HepG2 (cell line): ENCODE data around the gene ZMIZ1. TPM values are rescaled to one million over a fixed set of nuclear protein-coding genes. Genes with fewer than 3 reads are reported as not detected.
A peak's percentile ranks its signal among the peaks of the same experiment; 100 is the strongest.

Source experiments
- CBFB ChIP-seq: sonication (generic); formaldehyde crosslinking; IDR thresholded peaks from 2 replicates; pipeline ENCODE4 v1.4.0; 2020; ENCODE audit warnings: missing genetic modification reagents
- DPF2 ChIP-seq: sonication (generic); formaldehyde crosslinking; IDR thresholded peaks from 2 replicates; pipeline ENCODE4 v1.4.0; 2020; ENCODE audit warnings: mild to moderate bottlenecking, low read depth, missing genetic modification reagents, borderline replicate concordance
- FOXA3 ChIP-seq: IDR thresholded peaks from 2 replicates; pipeline ENCODE4 v1.6.1; 2016; ENCODE audit warnings: missing genetic modification reagents, missing compliant biosample characterization
- GATAD2A ChIP-seq: IDR thresholded peaks from 2 replicates; pipeline ENCODE4 v1.6.1; 2016
- GTF2F1 ChIP-seq: fragments of 150-350 bp; IDR thresholded peaks from 2 replicates; pipeline ENCODE4 v1.6.1; 2014; ENCODE audit warnings: low read length
- HNRNPL ChIP-seq: fragments of 200-400 bp; formaldehyde crosslinking; IDR thresholded peaks from 2 replicates; pipeline ENCODE4 v1.6.1; 2017; ENCODE audit warnings: mild to moderate bottlenecking, low read depth, low read length
- KLF12 ChIP-seq: sonication (generic); formaldehyde crosslinking; IDR thresholded peaks from 2 replicates; pipeline ENCODE4 v1.4.0; 2020; ENCODE audit warnings: missing genetic modification reagents, borderline replicate concordance
- LCORL ChIP-seq, 2 experiments: fragments of 450-650 bp in 1 of 2; sonication (generic) in 1 of 2; formaldehyde crosslinking in 1 of 2; IDR thresholded peaks; 2 replicates each; pipeline versions ENCODE4 v1.5.0 to v1.6.1; 2017 to 2020; ENCODE audit warnings: antibody characterized with exemption in 1 of 2, missing genetic modification reagents in 1 of 2
- MYC ChIP-seq: sonication (generic); formaldehyde crosslinking; IDR thresholded peaks from 2 replicates; pipeline ENCODE4 v1.9.0; 2021; ENCODE audit warnings: missing genetic modification reagents, borderline replicate concordance
- RXRB ChIP-seq: IDR thresholded peaks from 2 replicates; pipeline ENCODE4 v1.6.1; 2016; ENCODE audit warnings: borderline replicate concordance, missing genetic modification reagents, missing compliant biosample characterization
- SMC3 ChIP-seq: IDR thresholded peaks from 2 replicates; pipeline ENCODE4 v1.6.1; 2011; ENCODE audit warnings: low read length, improper control_type of control experiment
- TGIF2 ChIP-seq: IDR thresholded peaks from 2 replicates; pipeline ENCODE4 v1.6.1; 2016; ENCODE audit warnings: control low read depth, missing compliant biosample characterization
- ZBTB7B ChIP-seq: sonication (generic); formaldehyde crosslinking; IDR thresholded peaks from 2 replicates; pipeline ENCODE4 v1.4.0; 2020; ENCODE audit warnings: missing genetic modification reagents
- ZMYM4 ChIP-seq: sonication (generic); formaldehyde crosslinking; IDR thresholded peaks from 2 replicates; pipeline ENCODE4 v1.8.1; 2023; ENCODE audit warnings: mild to moderate bottlenecking, missing genetic modification reagents
- ZNF331 ChIP-seq: sonication (generic); formaldehyde crosslinking; IDR thresholded peaks from 2 replicates; pipeline ENCODE4 v1.4.0; 2020; ENCODE audit warnings: missing genetic modification reagents
- ZNF501 ChIP-seq: sonication (generic); formaldehyde crosslinking; IDR thresholded peaks from 2 replicates; pipeline ENCODE4 v1.5.1; 2020; ENCODE audit warnings: mild to moderate bottlenecking, moderate library complexity, missing genetic modification reagents
- ZNF646 ChIP-seq: sonication (generic); formaldehyde crosslinking; IDR thresholded peaks from 2 replicates; pipeline ENCODE4 v1.9.0; 2021; ENCODE audit warnings: mild to moderate bottlenecking, missing genetic modification reagents
- ZNF709 ChIP-seq: sonication (generic); formaldehyde crosslinking; IDR thresholded peaks from 2 replicates; pipeline ENCODE4 v1.5.0; 2020; ENCODE audit warnings: mild to moderate bottlenecking, missing genetic modification reagents
- ZSCAN21 ChIP-seq: sonication (generic); formaldehyde crosslinking; IDR thresholded peaks from 2 replicates; pipeline ENCODE4 v1.8.0; 2022; ENCODE audit warnings: mild to moderate bottlenecking, missing genetic modification reagents, moderate library complexity, borderline replicate concordance
- polyA plus RNA-seq, 8 experiments: library from polyadenylated mRNA; depleted of rRNA in 3 of 8; stranded (reverse) in 7 of 8; unstranded in 1 of 8; fragments of >200 nt; fragmentation: Illumina TruSeq in 4 of 8; extraction: Trizol in 4 of 8; gene quantifications; 2 replicates each; pipeline versions ENCODE4 v1.2.1 to v1.2.3, GENCODE V29; 2011 to 2016; ENCODE audit warnings: low read depth in 4 of 8, missing spikeins in 1 of 8, mixed read lengths in 1 of 8; ENCODE audit not compliant: insufficient read depth in 1 of 8
- total RNA-seq, 5 experiments: library from RNA; depleted of rRNA; stranded (reverse); fragments of >200 nt; fragmentation: Illumina TruSeq; extraction: Trizol; gene quantifications; 2 replicates each; pipeline ENCODE4 v1.2.3, GENCODE V29; 2016; ENCODE audit warnings: low read depth in 1 of 5
- TF ChIP-seq, protein P1 (sequence below): sonication (generic); formaldehyde crosslinking; IDR thresholded peaks from 2 replicates; pipeline ENCODE4 v1.9.0; 2022; ENCODE audit warnings: missing genetic modification reagents, mild to moderate bottlenecking, borderline replicate concordance

Gene ZMIZ1
- total and polyA plus RNA-seq, 2 of the 13 experiments (the other 11 are each of a cell fraction or from before 2014, with no cell fraction given) = 5.3 to 10.2 TPM

DNA sequence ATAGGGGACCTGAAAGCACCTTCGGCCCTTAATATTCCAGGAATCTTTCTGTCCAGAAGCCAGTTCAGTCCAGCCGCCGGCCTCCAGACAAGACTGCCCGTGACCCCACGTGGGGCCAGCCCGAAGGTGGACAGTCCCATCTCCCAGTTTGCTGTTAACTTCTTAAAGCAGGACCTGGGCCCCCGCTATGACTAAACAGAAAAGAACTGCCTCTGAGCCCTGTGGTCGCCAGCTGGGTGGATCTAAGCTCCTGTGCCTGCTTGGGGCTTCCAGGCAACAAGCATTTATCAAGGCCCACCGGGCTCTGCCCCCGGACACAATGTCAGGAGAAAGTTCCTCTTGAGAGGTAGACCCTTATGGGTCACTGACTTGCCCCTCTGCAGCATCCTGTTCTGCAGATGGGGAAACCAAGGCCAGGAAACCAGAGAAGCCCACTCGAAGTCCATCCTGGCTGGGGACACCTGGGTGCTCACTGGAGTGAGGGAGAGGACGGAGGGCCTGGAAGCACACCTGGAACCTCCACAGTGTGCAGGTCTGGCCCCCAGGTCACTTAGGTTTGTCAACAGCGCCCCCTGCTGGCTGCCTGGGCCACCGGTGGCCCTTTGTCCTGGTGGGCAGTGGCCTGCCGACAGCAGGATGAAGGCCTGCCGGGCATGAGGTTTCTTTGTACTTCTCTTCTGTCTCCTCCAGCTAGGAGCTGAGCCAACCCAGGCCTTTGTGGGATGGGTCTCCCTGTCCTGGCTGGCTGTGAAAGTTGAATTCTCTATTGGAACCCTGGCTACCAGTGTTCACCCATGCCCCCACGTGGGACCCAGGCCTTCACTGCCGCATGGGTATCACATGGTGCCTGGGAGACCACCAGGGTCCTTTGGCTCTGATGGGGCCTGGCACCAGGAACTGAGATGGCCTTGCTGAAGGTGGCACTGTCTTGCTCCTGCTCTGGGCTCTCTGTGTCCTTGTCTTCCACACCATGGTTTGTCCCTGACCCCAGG lies 128.0 kb downstream of the ZMIZ1 start (continued):
- TF ChIP-seq TGIF2 (no peak), DPF2 (CRISPR knock-in tag) (no peak), ZNF709 (CRISPR knock-in tag) (peak; percentile 35; the same call in 1 of the 2 replicates), GATAD2A (CRISPR knock-in tag) (0 out of 2 replicates have a peak, but pooled peaks have one; percentile 28), MYC (peak; percentile 10; the same call in 1 of the 2 replicates), ZBTB7B (CRISPR knock-in tag) (0 out of 2 replicates have a peak, but pooled peaks have one; percentile 41), RXRB (CRISPR knock-in tag) (0 out of 2 replicates have a peak, but pooled peaks have one; percentile 12), FOXA3 (CRISPR knock-in tag) (0 out of 2 replicates have a peak, but pooled peaks have one; percentile 8), LCORL (IDR thresholded peaks at IDR 0.05) (no peak), LCORL (CRISPR knock-in tag; IDR thresholded peaks at IDR 0.05) (0 out of 2 replicates have a peak, but pooled peaks have one; percentile 29), ZNF331 (CRISPR knock-in tag) (0 out of 2 replicates have a peak, but pooled peaks have one; percentile 30), GTF2F1 (no peak), ZNF646 (0 out of 2 replicates have a peak, but pooled peaks have one; percentile 13), ZMYM4 (CRISPR knock-in tag) (no peak), ZSCAN21 (CRISPR knock-in tag) (0 out of 2 replicates have a peak, but pooled peaks have one; percentile 48), KLF12 (CRISPR knock-in tag) (no peak), SMC3 (peak; percentile 35; the same call in 1 of the 2 replicates), ZNF501 (CRISPR knock-in tag) (peak; percentile 68), CBFB (CRISPR knock-in tag) (0 out of 2 replicates have a peak, but pooled peaks have one; percentile 24), HNRNPL (0 out of 2 replicates have a peak, but pooled peaks have one; percentile 35)
- TF ChIP-seq, protein P1, sequence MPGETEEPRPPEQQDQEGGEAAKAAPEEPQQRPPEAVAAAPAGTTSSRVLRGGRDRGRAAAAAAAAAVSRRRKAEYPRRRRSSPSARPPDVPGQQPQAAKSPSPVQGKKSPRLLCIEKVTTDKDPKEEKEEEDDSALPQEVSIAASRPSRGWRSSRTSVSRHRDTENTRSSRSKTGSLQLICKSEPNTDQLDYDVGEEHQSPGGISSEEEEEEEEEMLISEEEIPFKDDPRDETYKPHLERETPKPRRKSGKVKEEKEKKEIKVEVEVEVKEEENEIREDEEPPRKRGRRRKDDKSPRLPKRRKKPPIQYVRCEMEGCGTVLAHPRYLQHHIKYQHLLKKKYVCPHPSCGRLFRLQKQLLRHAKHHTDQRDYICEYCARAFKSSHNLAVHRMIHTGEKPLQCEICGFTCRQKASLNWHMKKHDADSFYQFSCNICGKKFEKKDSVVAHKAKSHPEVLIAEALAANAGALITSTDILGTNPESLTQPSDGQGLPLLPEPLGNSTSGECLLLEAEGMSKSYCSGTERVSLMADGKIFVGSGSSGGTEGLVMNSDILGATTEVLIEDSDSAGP (CRISPR knock-in tag) = peak; percentile 38; the same call in 1 of the 2 replicates
